Panc1 (cell line): ENCODE data around the gene SEL1L3.

Source experiments
- TCF7L2 ChIP-seq: IDR thresholded peaks from 2 replicates; pipeline ENCODE4 v1.6.1; 2011; ENCODE audit warnings: mild to moderate bottlenecking, low read depth, low read length, inconsistent platforms
- TF ChIP-seq, protein P1 (sequence below): fragments of 450-650 bp; IDR thresholded peaks from 2 replicates; pipeline ENCODE4 v1.5.1; 2017; ENCODE audit warnings: mild to moderate bottlenecking

DNA sequence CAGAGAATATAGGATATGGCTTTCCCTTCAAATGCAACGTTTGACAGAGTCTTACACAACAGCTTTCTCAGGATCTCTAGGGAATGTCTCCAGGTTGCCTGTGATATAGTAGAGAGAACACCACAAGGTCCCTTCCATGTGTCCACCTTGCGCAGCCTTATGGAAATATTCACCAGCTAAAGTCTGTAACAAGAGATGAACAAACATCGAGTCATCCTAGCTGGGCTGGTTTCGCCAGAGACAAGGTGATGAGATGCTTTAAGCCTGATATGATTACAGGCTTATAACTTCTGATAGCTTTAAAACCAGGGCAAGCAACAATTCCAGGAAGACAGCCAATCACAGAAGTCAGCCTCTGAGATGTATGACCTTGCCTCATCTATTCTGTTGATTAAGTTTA is 83.8 kb downstream of the SEL1L3 start:
- TF ChIP-seq, protein P1, sequence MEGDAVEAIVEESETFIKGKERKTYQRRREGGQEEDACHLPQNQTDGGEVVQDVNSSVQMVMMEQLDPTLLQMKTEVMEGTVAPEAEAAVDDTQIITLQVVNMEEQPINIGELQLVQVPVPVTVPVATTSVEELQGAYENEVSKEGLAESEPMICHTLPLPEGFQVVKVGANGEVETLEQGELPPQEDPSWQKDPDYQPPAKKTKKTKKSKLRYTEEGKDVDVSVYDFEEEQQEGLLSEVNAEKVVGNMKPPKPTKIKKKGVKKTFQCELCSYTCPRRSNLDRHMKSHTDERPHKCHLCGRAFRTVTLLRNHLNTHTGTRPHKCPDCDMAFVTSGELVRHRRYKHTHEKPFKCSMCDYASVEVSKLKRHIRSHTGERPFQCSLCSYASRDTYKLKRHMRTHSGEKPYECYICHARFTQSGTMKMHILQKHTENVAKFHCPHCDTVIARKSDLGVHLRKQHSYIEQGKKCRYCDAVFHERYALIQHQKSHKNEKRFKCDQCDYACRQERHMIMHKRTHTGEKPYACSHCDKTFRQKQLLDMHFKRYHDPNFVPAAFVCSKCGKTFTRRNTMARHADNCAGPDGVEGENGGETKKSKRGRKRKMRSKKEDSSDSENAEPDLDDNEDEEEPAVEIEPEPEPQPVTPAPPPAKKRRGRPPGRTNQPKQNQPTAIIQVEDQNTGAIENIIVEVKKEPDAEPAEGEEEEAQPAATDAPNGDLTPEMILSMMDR, result no peak
- TF ChIP-seq TCF7L2, result no peak
